GM23248 (cell line): ENCODE data around the gene CALY. TPM values are rescaled to one million over a fixed set of nuclear protein-coding genes. Genes with fewer than 3 reads are reported as not detected.

Experiments
- DNase-seq: peaks from one replicate; pipeline ENCODE4 v3.0.0-alpha.2; 2015
- H2AFZ ChIP-seq: fragments of 200-600 bp; sonication (generic); 2 replicates; pipeline ENCODE4 v1.6.1; 2016; ENCODE audit warnings: antibody characterized with exemption
- H3F3A ChIP-seq: fragments of 200-600 bp; sonication (generic); 2 replicates; pipeline ENCODE4 v1.6.1; 2016; ENCODE audit warnings: mild to moderate bottlenecking, antibody characterized with exemption, mixed run types; ENCODE audit not compliant: insufficient read depth
- H3K27ac ChIP-seq: fragments of 200-600 bp; sonication (generic); 2 replicates; pipeline ENCODE4 v1.5.1; 2016; ENCODE audit warnings: mild to moderate bottlenecking
- H3K27me3 ChIP-seq: fragments of 200-600 bp; sonication (generic); replicated peaks from 2 replicates; pipeline ENCODE4 v1.6.1; 2016; ENCODE audit warnings: mild to moderate bottlenecking; ENCODE audit not compliant: insufficient read depth
- H3K36me3 ChIP-seq: fragments of 200-600 bp; sonication (generic); 2 replicates; pipeline ENCODE4 v1.6.1; 2016; ENCODE audit warnings: low read depth, mild to moderate bottlenecking
- H3K4me1 ChIP-seq: fragments of 200-600 bp; sonication (generic); 2 replicates; pipeline ENCODE4 v1.6.1; 2016; ENCODE audit warnings: mild to moderate bottlenecking; ENCODE audit not compliant: insufficient read depth
- H3K4me2 ChIP-seq: fragments of 200-600 bp; sonication (generic); one replicate; pipeline ENCODE4 v1.6.1; 2016; ENCODE audit warnings: mild to moderate bottlenecking; ENCODE audit not compliant: unreplicated experiment
- H3K4me3 ChIP-seq: fragments of 200-600 bp; sonication (generic); 2 replicates; pipeline ENCODE4 v1.5.1; 2016; ENCODE audit warnings: mild to moderate bottlenecking
- H3K79me2 ChIP-seq: fragments of 200-600 bp; sonication (generic); 2 replicates; pipeline ENCODE4 v1.6.1; 2016; ENCODE audit warnings: mild to moderate bottlenecking; ENCODE audit not compliant: insufficient read depth
- H3K9ac ChIP-seq: fragments of 200-600 bp; sonication (generic); 2 replicates; pipeline ENCODE4 v1.6.1; 2016; ENCODE audit warnings: mild to moderate bottlenecking
- H3K9me2 ChIP-seq: fragments of 200-600 bp; sonication (generic); 2 replicates; pipeline ENCODE4 v1.6.1; 2016; ENCODE audit warnings: mixed run types, mild to moderate bottlenecking, moderate library complexity; ENCODE audit not compliant: insufficient read depth
- H3K9me3 ChIP-seq: fragments of 200-600 bp; sonication (generic); one replicate; pipeline ENCODE4 v1.6.1; 2017; ENCODE audit warnings: low read depth
- H4K20me1 ChIP-seq: fragments of 200-600 bp; sonication (generic); 2 replicates; pipeline ENCODE4 v1.6.0; 2016; ENCODE audit not compliant: insufficient read depth
- EZH2 ChIP-seq: fragments of 200-600 bp; sonication (generic); IDR thresholded peaks from 2 replicates; pipeline ENCODE4 v1.6.1; 2018; ENCODE audit warnings: antibody characterized with exemption, mild to moderate bottlenecking; ENCODE audit not compliant: insufficient read depth, poor library complexity, severe bottlenecking
- EZH2phosphoT487 ChIP-seq: fragments of 200-600 bp; sonication (generic); IDR thresholded peaks from 2 replicates; pipeline ENCODE4 v1.6.1; 2018; ENCODE audit warnings: antibody characterized with exemption, moderate library complexity, mild to moderate bottlenecking, low read depth; ENCODE audit not compliant: insufficient read depth
- WGBS, 2 experiments: methylation state at CpG; one replicate each; pipeline ENCODE4 v1.1.6; 2015 to 2017; ENCODE audit warnings: low lambda C conversion rate in 2 of 2, low coverage in 1 of 2; ENCODE audit errors: missing lambda C conversion rate in 2 of 2; 5-methylcytosine and 5-hydroxymethylcytosine counted together
- in situ Hi-C: fragments of 300-500 bp; cut with MboI; formaldehyde crosslinking; loops from 2 replicates; pipeline ENCODE4 v1.15.0; 2020
- polyA plus RNA-seq: library from polyadenylated mRNA; unstranded; fragments of >200 nt; fragmentation: Nextera tagmentation; extraction: Ambion mirVana; gene quantifications from 2 replicates; pipeline ENCODE4 v1.2.1, GENCODE V29; 2016
- total RNA-seq: library from RNA; depleted of rRNA; stranded (reverse); fragments of >200 nt; shearing (Covaris generic); gene quantifications from 2 replicates; pipeline ENCODE4 v1.2.3, GENCODE V29; 2014

CALY gene
- total and polyA plus RNA-seq, 2 experiments from 2014 or later, result 0.86 TPM; not detected in 1

GRCh38 chr10:133312769-133313145, 23.9 kb downstream of the CALY start:
- H3K4me3 ChIP-seq, result no peak overlapping the region
- no peak overlapping the region for H3K9ac ChIP-seq
- no peaks in the 10 kb centered on the region for H4K20me1 ChIP-seq
- in situ Hi-C loops, result no loop called here
- no peaks in the 10 kb centered on the region for H3K4me1 ChIP-seq
- no peaks in the 10 kb centered on the region for H3K9me3 ChIP-seq
- H2AFZ ChIP-seq, result no peak overlapping the region
- no peak overlapping the region for H3K27ac ChIP-seq
- TF ChIP-seq EZH2phosphoT487 (no peak), EZH2 (no peak)
- no peak for DNase-seq
- 92 to 94% methylated on average over 9 of the region's 9 CpGs for WGBS, 2 experiments
- H3K36me3 ChIP-seq, result no peaks in the 10 kb centered on the region
- no peaks in the 10 kb centered on the region for H3K9me2 ChIP-seq
- H3K27me3 ChIP-seq, result no peaks in the 10 kb centered on the region
- 0 out of 2 replicates have a peak, but pooled peaks cover 5% of the 10 kb centered on the region for H3F3A ChIP-seq
- H3K79me2 ChIP-seq, result peaks cover 7% of the 10 kb centered on the region
- H3K4me2 ChIP-seq, result no peak overlapping the region

- no peaks in the 10 kb centered on the region for H3K27me3 ChIP-seq
- H3K9me2 ChIP-seq, result no peaks in the 10 kb centered on the region
- H3K9me3 ChIP-seq, result no peaks in the 10 kb centered on the region
- no peak overlapping the region for H3K9ac ChIP-seq
- DNase-seq, result no peak
- H2AFZ ChIP-seq, result no peak overlapping the region
- H3K79me2 ChIP-seq, result peaks cover 13% of the 10 kb centered on the region
- H4K20me1 ChIP-seq, result no peaks in the 10 kb centered on the region; the same call in 1 of the 2 replicates
- H3K4me3 ChIP-seq, result no peak overlapping the region
- in situ Hi-C loops, result no loop called here
- H3K4me1 ChIP-seq, result peaks cover 5% of the 10 kb centered on the region
- H3F3A ChIP-seq, result 0 out of 2 replicates have a peak, but pooled peaks cover 8% of the 10 kb centered on the region
- H3K36me3 ChIP-seq, result no peaks in the 10 kb centered on the region
- TF ChIP-seq EZH2phosphoT487 (no peak), EZH2 (no peak)
- H3K27ac ChIP-seq, result no peak overlapping the region
- H3K4me2 ChIP-seq, result no peak overlapping the region
- WGBS, 2 experiments, result 91 to 92% methylated on average over 22 to 23 of the region's 23 CpGs
These were observed 24.5 kb downstream of the CALY start for GRCh38 chr10:133312016-133312768.

- Histone ChIP-seq H4K20me1 (no peaks in the 10 kb centered on the region; the same call in 1 of the 2 replicates), H3K9ac (no peak overlapping the region), H3K4me2 (no peak overlapping the region), H3K27me3 (no peaks in the 10 kb centered on the region), H2AFZ (no peak overlapping the region), H3K4me1 (peaks cover 11% of the 10 kb centered on the region), H3K4me3 (no peak overlapping the region), H3K9me3 (no peaks in the 10 kb centered on the region), H3F3A (0 out of 2 replicates have a peak, but pooled peaks cover 10% of the 10 kb centered on the region), H3K79me2 (peaks cover 19% of the 10 kb centered on the region), H3K27ac (no peak overlapping the region), H3K9me2 (no peaks in the 10 kb centered on the region), H3K36me3 (no peaks in the 10 kb centered on the region)
- DNase-seq, result no peak
- TF ChIP-seq EZH2 (no peak), EZH2phosphoT487 (no peak)
- in situ Hi-C loops, result no loop called here
- 80 to 87% methylated on average over 8 to 10 of the region's 10 CpGs for WGBS, 2 experiments
These were observed 25.1 kb downstream of the CALY start for GRCh38 chr10:133311570-133311969.

- no peak for DNase-seq
- H3K9me3 ChIP-seq, result no peaks in the 10 kb centered on the region
- no peaks in the 10 kb centered on the region for H3K27me3 ChIP-seq
- no peak overlapping the region for H3K4me2 ChIP-seq
- no peak overlapping the region for H3K9ac ChIP-seq
- in situ Hi-C loops, result no loop called here
- H3K4me1 ChIP-seq, result peaks cover 11% of the 10 kb centered on the region
- no peaks in the 10 kb centered on the region; the same call in 1 of the 2 replicates for H4K20me1 ChIP-seq
- peaks cover 27% of the 10 kb centered on the region for H3K79me2 ChIP-seq
- H3K9me2 ChIP-seq, result no peaks in the 10 kb centered on the region
- H2AFZ ChIP-seq, result no peak overlapping the region
- TF ChIP-seq EZH2phosphoT487, result no peak
- no peak for TF ChIP-seq EZH2
- no peak overlapping the region for H3K27ac ChIP-seq
- WGBS, 2 experiments, result 88 to 89% methylated on average over 8 of the region's 8 CpGs
- H3K36me3 ChIP-seq, result no peaks in the 10 kb centered on the region
- no peak overlapping the region for H3K4me3 ChIP-seq
- H3F3A ChIP-seq, result 0 out of 2 replicates have a peak, but pooled peaks cover 10% of the 10 kb centered on the region
These were observed 25.9 kb downstream of the CALY start for GRCh38 chr10:133310789-133311188.
